ENCODE measurements around the gene PHLPP1.

The PHLPP1 gene

DNA sequence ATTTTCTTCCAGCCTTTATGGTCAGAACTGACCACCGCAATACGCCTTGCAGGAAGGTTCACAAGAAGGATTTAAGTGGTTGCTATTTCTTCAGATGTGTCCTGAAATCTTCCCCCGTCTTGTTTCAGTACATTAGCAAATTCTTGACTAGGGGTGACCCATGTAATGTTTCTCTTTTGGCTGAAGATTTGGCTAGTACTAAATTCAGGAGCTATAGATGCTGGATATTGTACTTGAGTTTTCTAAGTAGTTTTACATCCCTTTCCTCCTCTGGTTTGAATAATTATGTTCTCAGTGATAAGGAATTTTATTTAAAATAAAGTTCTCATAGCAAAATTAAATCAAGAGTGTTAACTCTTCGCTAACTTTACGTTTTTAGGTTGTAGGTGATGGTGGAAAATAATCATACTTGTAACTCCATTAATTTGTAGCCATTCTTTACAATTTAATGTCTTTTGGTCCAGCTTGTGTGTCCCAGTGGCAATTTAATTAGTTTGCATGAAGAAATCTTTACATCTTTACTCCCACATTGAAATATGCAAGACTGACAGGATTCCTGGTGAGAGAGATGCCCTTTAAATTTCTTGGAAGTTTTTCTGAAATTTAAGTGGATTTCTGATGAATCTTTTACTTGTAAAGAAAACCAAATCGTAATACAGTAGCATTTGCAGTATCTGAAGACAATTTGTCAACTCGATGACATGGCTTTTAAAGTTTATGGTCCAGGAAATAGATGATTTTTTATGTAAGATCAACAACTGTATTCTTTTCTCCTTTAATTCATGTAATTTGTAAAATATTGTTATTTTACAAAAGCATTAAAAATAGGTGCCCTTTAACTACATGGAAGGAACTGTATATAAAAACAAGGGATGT is 2.8 kb downstream of the PHLPP1 start:
- TF ChIP-seq, protein P1, sequence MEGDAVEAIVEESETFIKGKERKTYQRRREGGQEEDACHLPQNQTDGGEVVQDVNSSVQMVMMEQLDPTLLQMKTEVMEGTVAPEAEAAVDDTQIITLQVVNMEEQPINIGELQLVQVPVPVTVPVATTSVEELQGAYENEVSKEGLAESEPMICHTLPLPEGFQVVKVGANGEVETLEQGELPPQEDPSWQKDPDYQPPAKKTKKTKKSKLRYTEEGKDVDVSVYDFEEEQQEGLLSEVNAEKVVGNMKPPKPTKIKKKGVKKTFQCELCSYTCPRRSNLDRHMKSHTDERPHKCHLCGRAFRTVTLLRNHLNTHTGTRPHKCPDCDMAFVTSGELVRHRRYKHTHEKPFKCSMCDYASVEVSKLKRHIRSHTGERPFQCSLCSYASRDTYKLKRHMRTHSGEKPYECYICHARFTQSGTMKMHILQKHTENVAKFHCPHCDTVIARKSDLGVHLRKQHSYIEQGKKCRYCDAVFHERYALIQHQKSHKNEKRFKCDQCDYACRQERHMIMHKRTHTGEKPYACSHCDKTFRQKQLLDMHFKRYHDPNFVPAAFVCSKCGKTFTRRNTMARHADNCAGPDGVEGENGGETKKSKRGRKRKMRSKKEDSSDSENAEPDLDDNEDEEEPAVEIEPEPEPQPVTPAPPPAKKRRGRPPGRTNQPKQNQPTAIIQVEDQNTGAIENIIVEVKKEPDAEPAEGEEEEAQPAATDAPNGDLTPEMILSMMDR (IDR thresholded peaks at IDR 0.05; ENCODE audit: low read depth, low read length): no peak
- peak overlapping the region; percentile 63 for H3K4me3 ChIP-seq (ENCODE audit: low read depth, low read length)

DNA sequence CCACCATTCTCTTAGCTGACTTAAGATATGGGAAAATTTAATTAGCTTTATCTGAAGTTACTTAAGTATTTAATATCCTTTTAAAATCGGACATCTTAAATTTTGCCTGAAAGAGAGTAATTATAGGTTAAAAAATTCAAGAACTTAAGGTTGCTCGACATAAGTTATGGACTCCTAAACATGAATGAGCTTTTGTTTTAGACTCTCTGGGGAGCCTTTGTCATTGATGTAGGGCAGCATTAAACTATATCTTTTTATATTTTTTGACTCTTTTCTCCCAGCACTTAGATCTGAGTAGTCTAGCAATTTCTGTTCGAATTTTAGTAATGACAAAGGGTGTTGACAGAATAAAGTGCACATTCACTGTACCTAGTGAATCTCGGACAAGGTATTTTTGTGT is 4.7 kb downstream of the PHLPP1 start:
- no peak overlapping the region for H3K4me3 ChIP-seq (ENCODE audit: low read depth, low read length)
- TF ChIP-seq, protein P1 (IDR thresholded peaks at IDR 0.05; ENCODE audit: low read depth, low read length): no peak

DNA sequence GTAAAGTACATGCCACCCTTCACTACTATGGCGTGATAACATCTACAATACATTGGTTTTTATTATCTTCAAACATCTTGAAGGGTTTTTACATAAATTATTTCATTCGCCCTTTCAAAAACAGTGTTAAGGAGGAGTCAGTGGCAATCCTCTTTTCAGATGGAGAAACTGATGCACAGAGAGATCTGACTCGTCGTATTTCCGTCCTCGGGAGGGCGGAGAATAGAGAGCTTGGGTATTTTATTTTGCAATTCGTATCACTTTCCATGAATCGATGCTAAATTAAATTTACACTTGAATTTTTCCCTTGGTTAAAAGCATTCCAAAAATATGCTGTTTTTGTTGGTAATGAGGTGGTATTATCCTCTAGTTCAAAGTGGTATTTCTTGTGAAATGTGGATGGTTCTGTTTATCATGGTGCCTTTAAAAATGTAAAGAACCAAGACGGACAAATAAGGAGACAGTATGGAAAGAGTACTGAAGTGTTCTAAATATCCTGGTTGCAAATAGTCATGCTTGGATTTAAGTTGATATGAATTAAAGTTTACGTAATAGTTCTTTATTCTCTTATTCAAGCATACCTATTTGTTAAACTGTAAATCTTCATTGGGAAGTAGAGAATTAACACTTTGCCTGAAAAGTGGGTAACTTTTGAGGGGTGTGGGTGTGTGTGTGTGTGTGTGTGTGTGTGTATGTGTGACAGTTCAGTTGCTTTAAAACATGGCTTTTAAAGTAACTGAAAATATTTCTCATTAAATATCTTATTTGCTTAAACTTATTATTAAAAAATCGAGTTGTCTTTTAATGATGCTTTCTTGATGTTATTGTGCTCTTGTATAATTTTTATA is 5.6 kb downstream of the PHLPP1 start:
- no peak overlapping the region for H3K4me3 ChIP-seq (ENCODE audit: low read depth, low read length)
- TF ChIP-seq, protein P1 (IDR thresholded peaks at IDR 0.05; ENCODE audit: low read depth, low read length): no peak

DNA sequence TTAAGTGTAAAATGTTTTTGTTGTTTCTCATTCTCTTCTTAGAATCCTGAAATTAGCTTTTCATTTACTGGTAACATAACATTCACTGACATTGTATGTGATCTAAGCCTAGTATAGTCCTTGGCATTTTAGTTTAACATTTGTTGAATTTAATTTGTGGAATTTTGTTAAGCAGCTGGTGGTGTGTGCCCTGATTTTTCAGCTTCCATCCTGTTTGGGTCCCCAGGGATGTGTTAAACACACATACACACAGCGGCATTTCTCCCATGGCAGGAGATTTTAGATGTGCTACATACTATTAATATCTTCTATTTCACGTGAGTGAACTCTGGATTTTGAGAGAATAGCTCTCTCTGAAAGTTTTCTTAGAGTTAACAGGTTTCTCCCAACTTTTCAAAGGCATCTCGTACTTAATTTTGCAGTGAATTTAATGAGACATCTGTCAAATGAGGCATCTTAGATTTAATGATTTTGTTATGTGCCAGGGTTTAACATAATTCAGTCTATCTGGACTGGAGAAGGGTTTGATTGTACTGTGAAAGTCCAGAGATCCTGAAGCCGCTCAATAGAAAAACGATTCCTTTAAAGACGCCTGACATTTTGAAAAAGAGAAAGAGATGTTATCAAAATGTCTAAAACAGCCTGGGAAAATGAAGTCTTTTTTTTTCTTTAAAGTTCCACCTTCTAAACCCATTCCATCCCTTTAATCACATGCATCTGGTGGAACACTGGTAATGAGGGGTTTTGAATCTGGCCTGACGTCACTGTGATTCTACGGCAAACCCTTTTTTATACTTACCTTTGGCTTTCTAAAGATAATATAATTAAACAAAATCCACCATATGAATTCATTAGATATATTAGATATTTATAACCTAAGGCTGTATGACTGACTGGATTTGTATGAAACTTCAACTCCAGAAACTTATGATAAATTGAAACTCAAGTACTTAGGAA is 6.8 kb downstream of the PHLPP1 start:
- TF ChIP-seq, protein P1 (IDR thresholded peaks at IDR 0.05; ENCODE audit: low read depth, low read length): no peak
- H3K4me3 ChIP-seq (ENCODE audit: low read depth, low read length): no peak overlapping the region

DNA sequence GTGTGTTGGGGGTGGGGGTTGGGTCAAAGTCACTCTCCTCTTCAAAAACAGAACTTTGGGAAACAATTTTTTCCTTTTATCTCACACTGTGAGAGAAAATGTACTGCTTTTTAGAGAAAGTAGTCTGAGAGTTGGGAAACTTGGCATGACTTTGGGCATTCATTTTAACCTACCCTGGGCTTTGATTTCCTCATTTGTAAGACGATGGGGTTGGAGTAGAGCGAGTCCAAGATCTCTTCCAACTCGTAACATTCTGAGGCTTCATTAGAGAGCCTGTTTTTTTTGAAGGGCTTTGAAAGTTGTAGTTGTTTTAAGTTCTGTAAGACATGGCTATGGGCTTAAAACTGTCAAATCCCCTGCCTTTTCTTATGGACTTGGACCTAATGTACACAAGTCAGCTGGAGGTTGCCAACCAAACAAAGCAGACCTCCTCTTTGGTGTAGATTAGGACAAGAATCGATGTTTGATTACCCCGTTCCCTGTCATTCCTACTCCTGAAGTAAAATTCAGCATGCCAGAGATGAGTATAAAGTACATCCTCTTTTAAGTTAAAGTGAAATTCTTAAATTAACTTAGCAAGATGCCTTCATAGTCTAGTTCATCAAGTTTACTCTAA is 8.4 kb downstream of the PHLPP1 start:
- H3K4me3 ChIP-seq (ENCODE audit: low read depth, low read length): no peak overlapping the region
- TF ChIP-seq, protein P1 (IDR thresholded peaks at IDR 0.05; ENCODE audit: low read depth, low read length): no peak

DNA sequence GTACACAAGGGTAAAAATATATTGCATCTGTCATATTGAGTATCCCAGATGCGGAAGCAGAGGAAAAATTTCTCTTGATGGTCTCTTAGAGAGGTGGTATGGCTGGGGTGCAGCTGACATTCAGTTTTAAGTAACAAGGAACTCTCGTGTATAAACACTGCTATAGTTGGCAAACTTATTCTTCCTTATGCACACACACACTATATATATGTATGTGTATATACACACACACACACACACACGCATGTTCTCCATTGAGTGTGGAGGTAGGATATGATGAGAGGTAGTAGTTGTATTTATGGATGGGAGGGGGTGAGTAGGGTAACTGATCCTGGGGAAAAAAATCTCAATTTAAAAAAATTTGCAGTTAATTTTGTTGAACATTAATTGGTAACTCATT is 10.6 kb downstream of the PHLPP1 start:
- H3K4me3 ChIP-seq (ENCODE audit: low read depth, low read length): no peak overlapping the region
- TF ChIP-seq, protein P1 (IDR thresholded peaks at IDR 0.05; ENCODE audit: low read depth, low read length): no peak

Measured in WI38 (cell line).